Trophoblast cell (in vitro differentiated cells and primary cell): Measurements from ENCODE around the gene GATM.
"Not testable (repeated sequence)": the region's sequence is repeated elsewhere in the genome, so short reads cannot be mapped to it uniquely, and the experiment has no call there.

Experiments
- DNase-seq, 2 donors: peaks; one replicate each; pipeline ENCODE4 v3.0.0-alpha.2; 2016
- H2AFZ ChIP-seq: 2 replicates; pipeline ENCODE4 v1.6.1; 2013; ENCODE audit warnings: low read length, moderate library complexity, mild to moderate bottlenecking; ENCODE audit not compliant: insufficient read depth, poor library complexity
- H2AK5ac ChIP-seq: 2 replicates; pipeline ENCODE4 v1.6.1; 2013; ENCODE audit warnings: mild to moderate bottlenecking, low read length
- H2BK120ac ChIP-seq: 2 replicates; pipeline ENCODE4 v1.6.1; 2013; ENCODE audit warnings: low read length, mild to moderate bottlenecking, moderate library complexity; ENCODE audit not compliant: insufficient read depth, poor library complexity
- H2BK12ac ChIP-seq: 2 replicates; pipeline ENCODE4 v1.6.1; 2013; ENCODE audit warnings: mild to moderate bottlenecking, low read length, moderate library complexity
- H2BK5ac ChIP-seq: 2 replicates; pipeline ENCODE4 v1.6.1; 2013; ENCODE audit warnings: low read length, low read depth, moderate library complexity, mild to moderate bottlenecking; ENCODE audit not compliant: poor library complexity
- H3K14ac ChIP-seq: 2 replicates; pipeline ENCODE4 v1.6.1; 2013; ENCODE audit warnings: mild to moderate bottlenecking, low read length
- H3K18ac ChIP-seq: 2 replicates; pipeline ENCODE4 v1.6.1; 2013; ENCODE audit warnings: mild to moderate bottlenecking, low read length
- H3K23ac ChIP-seq: 2 replicates; pipeline ENCODE4 v1.6.1; 2013; ENCODE audit warnings: low read length
- H3K27ac ChIP-seq: 2 replicates; pipeline ENCODE4 v1.5.1; 2013; ENCODE audit warnings: low read depth, mild to moderate bottlenecking, inconsistent platforms, low read length, moderate library complexity
- H3K27me3 ChIP-seq: 2 replicates; pipeline ENCODE4 v1.6.1; 2013; ENCODE audit warnings: inconsistent platforms, mild to moderate bottlenecking, low read length, moderate library complexity; ENCODE audit not compliant: insufficient read depth
- H3K36me3 ChIP-seq, 2 experiments: 1 replicate in 1 of 2; 2 replicates in 1 of 2; pipeline ENCODE4 v1.6.1; 2013; ENCODE audit warnings: low read length in 2 of 2, mild to moderate bottlenecking in 2 of 2, moderate library complexity in 1 of 2; ENCODE audit not compliant: insufficient read depth in 2 of 2, control insufficient read depth in 1 of 2
- H3K4ac ChIP-seq: 2 replicates; pipeline ENCODE4 v1.6.1; 2013; ENCODE audit warnings: low read depth, mild to moderate bottlenecking, low read length, moderate library complexity
- H3K4me1 ChIP-seq, 2 experiments: 1 replicate in 1 of 2; 2 replicates in 1 of 2; pipeline ENCODE4 v1.6.1; 2013; ENCODE audit warnings: low read length in 2 of 2, mild to moderate bottlenecking in 2 of 2, moderate library complexity in 1 of 2; ENCODE audit not compliant: insufficient read depth in 2 of 2, control insufficient read depth in 1 of 2
- H3K4me2 ChIP-seq: 2 replicates; pipeline ENCODE4 v1.6.1; 2013; ENCODE audit warnings: inconsistent platforms, mild to moderate bottlenecking, low read length, moderate library complexity
- H3K4me3 ChIP-seq: 2 replicates; pipeline ENCODE4 v1.5.1; 2013; ENCODE audit warnings: mild to moderate bottlenecking, low read depth, low read length, inconsistent platforms
- H3K79me1 ChIP-seq: one replicate; pipeline ENCODE4 v1.6.1; 2013; ENCODE audit warnings: low read length
- H3K79me2 ChIP-seq: 2 replicates; pipeline ENCODE4 v1.6.1; 2013; ENCODE audit warnings: low read length, mild to moderate bottlenecking; ENCODE audit not compliant: control insufficient read depth, insufficient read depth, poor library complexity
- H3K9ac ChIP-seq: 2 replicates; pipeline ENCODE4 v1.6.1; 2013; ENCODE audit warnings: mild to moderate bottlenecking, low read length
- H3K9me3 ChIP-seq: 2 replicates; pipeline ENCODE4 v1.6.1; 2013; ENCODE audit warnings: low read depth, mild to moderate bottlenecking, control low read depth, inconsistent platforms, low read length; ENCODE audit not compliant: insufficient read depth
- H4K12ac ChIP-seq: 2 replicates; pipeline ENCODE4 v1.6.1; 2013; ENCODE audit warnings: low read depth, mild to moderate bottlenecking, low read length, moderate library complexity
- H4K8ac ChIP-seq: 2 replicates; pipeline ENCODE4 v1.6.1; 2013; ENCODE audit warnings: low read depth, mild to moderate bottlenecking, low read length, moderate library complexity
- H4K91ac ChIP-seq: one replicate; pipeline ENCODE4 v1.6.1; 2013; ENCODE audit warnings: low read depth, mild to moderate bottlenecking, low read length, moderate library complexity
- WGBS: extraction: QIAGEN DNeasy Blood & Tissue Kit; methylation state at CpG from one replicate; pipeline ENCODE4 v1.1.7; 2013; ENCODE audit warnings: missing lambda C conversion rate; ENCODE audit not compliant: insufficient read length, insufficient coverage; ENCODE audit errors: extremely low coverage; 5-methylcytosine and 5-hydroxymethylcytosine counted together

GATM gene

DNA sequence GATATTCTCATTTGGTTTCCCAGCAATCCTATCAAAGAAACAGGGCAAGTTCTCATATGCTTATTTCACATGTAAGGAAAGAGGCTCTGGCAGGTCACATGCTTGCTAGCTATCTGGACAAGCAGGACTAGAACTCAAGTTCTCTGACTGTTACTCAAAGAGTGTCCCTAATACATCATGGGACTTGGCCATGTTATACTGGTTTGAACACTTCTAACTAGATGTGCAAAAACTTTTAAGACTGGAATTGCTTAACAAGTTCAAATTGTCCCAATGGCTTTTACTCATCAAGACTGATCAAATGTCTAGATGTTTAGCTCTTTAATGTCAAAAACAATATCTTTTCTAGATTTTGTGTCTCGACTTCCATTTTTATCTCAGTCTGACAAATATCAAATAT, 6.8 kb downstream of the GATM start:
- H2AK5ac ChIP-seq, result no peak overlapping the region

DNA sequence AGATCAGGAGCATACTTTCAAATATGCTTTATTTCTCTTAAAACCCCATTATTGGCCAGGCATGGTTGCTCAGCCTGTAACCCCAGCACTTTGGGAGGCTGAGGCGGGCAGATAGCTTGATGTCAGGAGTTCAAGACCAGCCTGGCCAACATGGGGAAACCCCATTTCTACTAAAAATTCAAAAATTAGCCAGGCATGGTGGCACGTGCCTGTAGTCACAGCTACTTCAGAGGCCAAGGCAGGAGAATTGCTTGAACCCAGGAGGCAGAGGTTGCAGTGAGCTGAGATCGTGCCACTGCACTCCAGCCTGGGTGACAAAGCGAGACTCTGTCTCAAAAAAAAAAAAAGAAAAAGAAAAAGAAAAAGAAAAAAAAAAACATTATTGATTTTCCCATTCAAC, 8.3 kb downstream of the GATM start:
- H3K9me3 ChIP-seq, H3K4ac ChIP-seq, H2BK120ac ChIP-seq, H4K12ac ChIP-seq, H2AFZ ChIP-seq, H3K36me3 ChIP-seq, H2BK5ac ChIP-seq, H4K8ac ChIP-seq, DNase-seq, H3K4me1 ChIP-seq, H2AK5ac ChIP-seq, H4K91ac ChIP-seq, H3K4me3 ChIP-seq, H3K9ac ChIP-seq, H3K27ac ChIP-seq, H3K23ac ChIP-seq, H3K79me1 ChIP-seq, H3K27me3 ChIP-seq, H3K18ac ChIP-seq, H3K4me2 ChIP-seq, H2BK12ac ChIP-seq, H3K14ac ChIP-seq, H3K79me2 ChIP-seq: not testable (repeated sequence)
- WGBS, result no CpG with 5 or more reads among the region's 4 CpGs

More for the DNA sequence above, 6.8 kb downstream of the GATM start:
- no peaks in the 10 kb centered on the region for H3K4me1 ChIP-seq
- no peak overlapping the region for H3K27ac ChIP-seq
- WGBS, result no CpG with 5 or more reads among the region's 1 CpG
- no peak overlapping the region for H3K9ac ChIP-seq
- H2BK120ac ChIP-seq, result no peak overlapping the region
- H3K9me3 ChIP-seq, result no peaks in the 10 kb centered on the region
- H2BK12ac ChIP-seq, result no peak overlapping the region
- H3K79me2 ChIP-seq, result no peaks in the 10 kb centered on the region
- no peak overlapping the region for H2AFZ ChIP-seq
- no peak overlapping the region for H2BK5ac ChIP-seq
- no peaks in the 10 kb centered on the region for H3K36me3 ChIP-seq
- H4K12ac ChIP-seq, result no peak overlapping the region
- no peak overlapping the region for H4K91ac ChIP-seq
- H3K14ac ChIP-seq, result no peak overlapping the region
- H3K4ac ChIP-seq, result no peak overlapping the region
- H3K4me2 ChIP-seq, result no peak overlapping the region
- H3K27me3 ChIP-seq, result peaks cover 2% of the 10 kb centered on the region
- H3K4me3 ChIP-seq, result no peak overlapping the region
- no peak overlapping the region for H4K8ac ChIP-seq
- H3K18ac ChIP-seq, result no peak overlapping the region
- no peak overlapping the region for H3K23ac ChIP-seq
- no peaks in the 10 kb centered on the region for H3K79me1 ChIP-seq
- no peak for DNase-seq

DNA sequence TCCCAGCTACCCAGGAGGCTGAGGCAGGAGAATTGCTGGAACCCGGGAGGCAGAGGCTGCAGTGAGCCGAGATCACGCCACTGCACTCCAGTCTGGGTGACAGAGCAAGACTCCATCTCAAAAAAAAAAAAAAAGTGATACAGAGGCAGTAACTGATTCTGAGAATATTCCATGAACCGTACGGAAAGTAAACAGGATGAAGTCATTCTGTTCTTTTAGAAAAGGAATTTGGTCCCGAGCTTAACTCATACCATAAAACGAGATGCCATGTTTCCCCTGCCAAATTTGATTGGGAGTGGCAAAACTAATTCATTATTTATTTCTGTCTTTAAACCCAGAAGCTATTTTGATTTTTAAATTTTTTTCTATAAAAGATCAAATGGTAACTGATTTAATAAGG, 11.1 kb downstream of the GATM start:
- not testable (repeated sequence) for H2BK5ac ChIP-seq, H3K9ac ChIP-seq, H4K12ac ChIP-seq, H3K9me3 ChIP-seq, H2AFZ ChIP-seq, H3K23ac ChIP-seq, H4K8ac ChIP-seq, H3K4me3 ChIP-seq, H3K4me2 ChIP-seq, H3K79me2 ChIP-seq, H3K18ac ChIP-seq, H2BK12ac ChIP-seq, H3K27me3 ChIP-seq, H4K91ac ChIP-seq, H3K14ac ChIP-seq, H3K27ac ChIP-seq, DNase-seq, H3K79me1 ChIP-seq, H3K4me1 ChIP-seq, H3K4ac ChIP-seq, H3K36me3 ChIP-seq, H2AK5ac ChIP-seq, H2BK120ac ChIP-seq
- no CpG with 5 or more reads among the region's 7 CpGs for WGBS

GRCh38 chr15:45364271-45364670, 14.1 kb downstream of the GATM start:
- Histone ChIP-seq H3K4me1 (no peaks in the 10 kb centered on the region), H3K18ac (no peak overlapping the region), H3K23ac (no peak overlapping the region), H4K91ac (no peak overlapping the region), H4K12ac (no peak overlapping the region), H2BK12ac (no peak overlapping the region), H2BK120ac (no peak overlapping the region), H3K27me3 (no peaks in the 10 kb centered on the region), H3K36me3 (no peaks in the 10 kb centered on the region), H3K4me3 (no peak overlapping the region), H3K27ac (no peak overlapping the region), H3K4ac (no peak overlapping the region), H2AK5ac (no peak overlapping the region), H3K9me3 (no peaks in the 10 kb centered on the region), H3K4me2 (no peak overlapping the region), H3K9ac (no peak overlapping the region), H4K8ac (no peak overlapping the region), H3K14ac (no peak overlapping the region), H2AFZ (no peak overlapping the region), H3K79me1 (no peaks in the 10 kb centered on the region), H3K79me2 (no peaks in the 10 kb centered on the region), H2BK5ac (no peak overlapping the region)
- no peak for DNase-seq
- no CpG with 5 or more reads among the region's 1 CpG for WGBS
